GM18870 (cell line): Measurements from ENCODE around the gene CCDC69.

Experiments used
- ATAC-seq: cut with Tn5 transposase; IDR thresholded peaks from one replicate; pipeline ENCODE4 v1.9.1; 2021; ENCODE audit warnings: moderate library complexity; ENCODE audit not compliant: unreplicated experiment

The CCDC69 gene

DNA sequence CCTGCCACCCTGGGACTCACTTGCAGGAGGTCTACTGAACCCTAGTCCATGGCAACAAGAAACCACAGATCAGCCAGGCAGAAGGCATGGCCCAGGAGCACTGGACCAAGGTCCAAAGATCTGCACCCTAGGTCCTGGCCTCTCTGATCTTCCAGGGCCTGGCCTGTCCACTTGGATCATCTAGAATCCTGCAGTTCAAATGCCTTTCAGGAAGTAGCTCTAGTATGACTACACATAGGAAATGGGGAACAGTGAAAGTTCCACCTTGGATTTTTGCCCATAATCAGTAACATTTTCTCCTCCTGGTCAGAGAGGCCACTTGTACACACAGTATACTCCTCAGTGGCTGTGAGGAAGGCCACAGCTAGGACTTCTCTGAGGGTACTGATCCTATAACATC lies 77.8 kb downstream of the CCDC69 start:
- no peak for ATAC-seq

- no peak for ATAC-seq
Measured at GRCh38 chr5:151144922-151145321, 79.0 kb downstream of the CCDC69 start.

DNA sequence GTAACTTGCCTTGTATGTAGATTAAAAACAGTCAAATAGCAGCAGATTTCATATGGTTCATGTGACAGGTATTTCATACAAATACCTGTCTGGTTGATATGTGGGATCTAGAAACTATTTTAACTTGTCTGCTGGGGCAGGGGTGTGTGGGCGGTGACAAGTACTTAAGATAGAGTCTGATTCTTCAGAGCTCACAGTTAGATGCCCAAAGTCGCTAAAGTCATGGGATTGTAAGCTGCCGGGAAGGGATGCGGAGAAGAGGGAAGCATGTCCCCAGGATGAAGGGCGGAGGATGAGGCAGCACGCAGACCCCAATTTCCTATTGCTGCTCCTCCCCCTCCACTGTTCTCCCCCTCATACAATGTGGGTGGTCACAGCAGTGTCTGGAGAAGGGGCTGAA lies 79.6 kb downstream of the CCDC69 start:
- ATAC-seq = no peak

DNA sequence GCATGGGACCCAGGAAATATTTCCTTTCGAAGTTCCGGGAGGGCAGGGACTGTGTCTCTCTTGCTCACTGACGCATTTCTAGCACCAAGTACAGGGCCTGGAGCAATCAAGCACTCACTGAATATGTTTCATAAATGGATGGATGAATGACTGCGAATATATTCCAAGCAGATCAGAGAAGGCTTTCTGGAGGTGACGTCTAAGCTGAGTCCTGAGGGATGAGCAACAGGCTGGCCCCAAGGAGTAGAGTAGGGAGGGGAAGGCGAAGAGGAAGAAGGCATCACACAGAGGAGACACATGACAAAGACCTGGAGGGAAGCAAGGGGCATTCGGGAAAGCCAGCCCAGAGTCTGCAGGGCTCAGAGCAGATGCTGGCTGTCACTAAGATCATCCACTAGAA lies 80.2 kb downstream of the CCDC69 start:
- no peak for ATAC-seq

DNA sequence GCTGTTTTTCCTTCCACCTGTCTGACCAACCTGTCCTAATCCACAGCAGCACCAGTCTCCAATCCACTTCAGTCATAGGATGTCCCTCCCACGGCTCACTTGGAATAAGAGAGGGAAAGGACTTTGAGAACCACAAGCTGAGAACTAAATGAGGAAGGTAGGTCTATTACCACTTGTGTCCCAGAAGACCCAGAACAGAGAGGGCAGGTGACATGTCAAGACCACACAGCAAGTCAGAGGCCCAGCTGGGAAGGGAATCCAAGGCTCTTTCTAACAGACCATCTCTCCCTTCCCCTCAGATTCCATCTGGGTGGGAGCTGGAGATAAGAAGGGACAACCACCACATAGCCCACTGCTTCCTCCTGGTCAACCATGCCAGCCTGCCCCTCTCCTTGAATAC lies 81.0 kb downstream of the CCDC69 start:
- no peak for ATAC-seq

DNA sequence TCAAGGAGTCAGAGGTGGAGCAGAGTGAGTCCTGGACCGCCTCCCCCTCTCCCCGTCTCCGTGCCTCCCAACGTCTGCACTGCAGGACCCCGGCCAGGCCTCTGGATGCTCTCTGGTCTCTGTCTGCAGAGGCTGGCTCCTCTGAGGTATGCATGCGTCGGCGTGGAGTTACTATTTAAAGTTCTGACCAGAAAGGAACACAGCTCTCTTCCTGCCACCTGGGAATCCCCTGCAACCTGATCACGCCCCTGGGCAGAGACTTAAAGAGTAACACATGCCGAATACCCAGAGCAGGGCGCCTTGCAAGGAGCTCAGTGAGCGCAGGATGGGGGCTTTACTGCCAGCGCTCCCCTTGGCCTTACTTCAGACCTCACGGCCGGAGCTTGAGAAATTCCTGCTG lies 82.4 kb downstream of the CCDC69 start:
- peak; percentile 92 for ATAC-seq

- ATAC-seq = no peak
Measured at GRCh38 chr5:151140686-151141459, 83.0 kb downstream of the CCDC69 start.

GRCh38 chr5:151139646-151140045 lies 84.2 kb downstream of the CCDC69 start:
- no peak for ATAC-seq

DNA sequence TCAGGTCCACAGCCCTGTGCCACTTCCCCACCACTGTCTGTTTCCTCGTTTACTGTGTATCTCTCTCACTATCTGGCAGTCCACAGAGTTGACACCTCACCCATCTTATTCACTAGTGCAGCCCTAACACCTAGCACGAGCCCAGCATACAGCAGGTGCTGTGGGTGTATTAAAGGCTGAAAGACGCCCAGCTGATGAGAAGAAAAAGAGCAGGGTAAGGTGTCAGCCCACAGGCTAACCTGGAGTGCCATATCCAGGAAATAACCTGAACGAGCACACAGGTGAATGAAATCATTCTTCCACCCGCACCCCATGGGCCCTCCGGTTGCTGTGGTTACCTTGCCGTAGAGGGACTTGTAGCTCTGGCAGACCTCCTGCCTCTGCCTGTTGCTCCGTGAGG lies 84.9 kb downstream of the CCDC69 start:
- ATAC-seq = no peak

DNA sequence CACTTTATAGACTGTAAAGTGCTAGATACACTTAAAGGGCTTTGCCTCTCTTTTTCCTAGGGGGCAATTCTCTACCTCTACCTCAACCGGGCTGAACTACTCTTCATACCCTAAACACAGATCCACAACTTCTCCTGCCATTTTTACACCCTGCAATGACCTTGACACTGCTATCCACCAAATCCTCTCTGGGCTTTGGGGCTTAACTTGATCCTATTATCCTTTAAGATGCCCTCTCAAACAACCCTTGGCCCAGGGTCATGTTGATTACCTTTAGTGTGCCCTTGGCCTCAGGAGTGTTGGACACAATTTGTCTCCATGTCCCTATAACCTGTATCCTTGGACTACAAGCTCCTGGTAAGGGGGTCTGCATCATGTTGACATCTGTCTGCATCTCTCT lies 85.8 kb downstream of the CCDC69 start:
- ATAC-seq = no peak

- ATAC-seq = no peak
Measured at GRCh38 chr5:151137067-151137825, 86.6 kb downstream of the CCDC69 start.

DNA sequence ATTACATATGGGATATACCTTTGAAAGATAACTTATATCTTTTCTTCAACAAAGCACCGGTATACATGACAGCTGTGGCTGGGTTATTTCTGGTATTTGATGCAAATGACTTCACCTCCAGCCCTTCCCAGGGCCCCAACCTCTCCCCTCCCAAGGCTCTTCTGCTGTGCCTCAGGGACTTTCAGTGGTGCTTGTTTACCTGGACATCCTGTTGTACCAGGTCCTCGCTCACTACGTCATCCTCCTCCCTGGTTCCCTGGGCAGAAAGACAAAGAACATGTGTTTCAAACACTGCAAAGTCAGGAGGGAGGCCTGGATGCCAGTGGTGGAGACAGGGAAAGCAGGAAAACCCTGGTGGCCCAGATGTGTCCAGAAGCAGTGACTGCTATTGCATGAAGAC lies 89.7 kb downstream of the CCDC69 start:
- ATAC-seq = peak; percentile 50

GRCh38 chr5:151132963-151133362 lies 90.9 kb downstream of the CCDC69 start:
- ATAC-seq = no peak
